PC-9 (cell line): ENCODE measurements around the gene MAPT.

ENCODE experiments used
- EZH2 ChIP-seq: fragments of 200-600 bp; sonication (generic); IDR thresholded peaks from 2 replicates; pipeline ENCODE4 v1.8.0; 2017; ENCODE audit warnings: antibody characterized with exemption, low read depth
- TF ChIP-seq, protein P1 (sequence below): fragments of 200-600 bp; sonication (generic); conservative IDR thresholded peaks from 2 replicates; pipeline ENCODE4 v1.6.1; 2017; ENCODE audit warnings: mixed run types, antibody characterized with exemption, mild to moderate bottlenecking, moderate library complexity

DNA sequence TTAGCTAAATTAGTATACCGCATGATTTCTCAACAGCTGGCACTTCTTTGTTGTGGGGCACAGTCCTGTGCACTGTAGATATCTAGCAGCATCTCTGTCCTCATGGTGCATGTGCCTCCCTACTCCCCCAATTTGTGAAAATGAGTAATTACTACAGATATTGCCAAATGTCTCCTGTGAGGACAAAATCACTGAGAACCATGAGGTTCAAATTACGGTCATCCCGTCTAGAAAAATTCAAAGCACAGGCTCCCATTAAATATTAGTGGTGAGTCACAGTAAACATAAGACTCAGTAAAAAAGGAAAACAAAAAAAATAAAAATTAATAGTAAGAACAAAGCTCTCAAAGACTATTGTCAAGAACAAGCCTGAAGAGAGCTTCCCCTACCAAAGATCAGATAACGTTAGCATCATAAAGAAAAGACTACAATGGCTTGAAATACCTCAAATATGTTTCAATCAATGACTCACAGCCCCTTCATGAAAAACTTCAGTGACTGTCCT lies 162.5 kb downstream of the MAPT start:
- TF ChIP-seq, protein P1, sequence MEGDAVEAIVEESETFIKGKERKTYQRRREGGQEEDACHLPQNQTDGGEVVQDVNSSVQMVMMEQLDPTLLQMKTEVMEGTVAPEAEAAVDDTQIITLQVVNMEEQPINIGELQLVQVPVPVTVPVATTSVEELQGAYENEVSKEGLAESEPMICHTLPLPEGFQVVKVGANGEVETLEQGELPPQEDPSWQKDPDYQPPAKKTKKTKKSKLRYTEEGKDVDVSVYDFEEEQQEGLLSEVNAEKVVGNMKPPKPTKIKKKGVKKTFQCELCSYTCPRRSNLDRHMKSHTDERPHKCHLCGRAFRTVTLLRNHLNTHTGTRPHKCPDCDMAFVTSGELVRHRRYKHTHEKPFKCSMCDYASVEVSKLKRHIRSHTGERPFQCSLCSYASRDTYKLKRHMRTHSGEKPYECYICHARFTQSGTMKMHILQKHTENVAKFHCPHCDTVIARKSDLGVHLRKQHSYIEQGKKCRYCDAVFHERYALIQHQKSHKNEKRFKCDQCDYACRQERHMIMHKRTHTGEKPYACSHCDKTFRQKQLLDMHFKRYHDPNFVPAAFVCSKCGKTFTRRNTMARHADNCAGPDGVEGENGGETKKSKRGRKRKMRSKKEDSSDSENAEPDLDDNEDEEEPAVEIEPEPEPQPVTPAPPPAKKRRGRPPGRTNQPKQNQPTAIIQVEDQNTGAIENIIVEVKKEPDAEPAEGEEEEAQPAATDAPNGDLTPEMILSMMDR: no peak
- TF ChIP-seq EZH2: no peak
